GM19035 (cell line): Measurements from ENCODE around the gene PCDHA3.
"Not testable (repeated sequence)": the region's sequence is repeated elsewhere in the genome, so short reads cannot be mapped to it uniquely, and the experiment has no call there.

Experiments used
- ATAC-seq: cut with Tn5 transposase; IDR thresholded peaks from one replicate; pipeline ENCODE4 v1.9.1; 2021; ENCODE audit not compliant: unreplicated experiment

Gene PCDHA3

DNA sequence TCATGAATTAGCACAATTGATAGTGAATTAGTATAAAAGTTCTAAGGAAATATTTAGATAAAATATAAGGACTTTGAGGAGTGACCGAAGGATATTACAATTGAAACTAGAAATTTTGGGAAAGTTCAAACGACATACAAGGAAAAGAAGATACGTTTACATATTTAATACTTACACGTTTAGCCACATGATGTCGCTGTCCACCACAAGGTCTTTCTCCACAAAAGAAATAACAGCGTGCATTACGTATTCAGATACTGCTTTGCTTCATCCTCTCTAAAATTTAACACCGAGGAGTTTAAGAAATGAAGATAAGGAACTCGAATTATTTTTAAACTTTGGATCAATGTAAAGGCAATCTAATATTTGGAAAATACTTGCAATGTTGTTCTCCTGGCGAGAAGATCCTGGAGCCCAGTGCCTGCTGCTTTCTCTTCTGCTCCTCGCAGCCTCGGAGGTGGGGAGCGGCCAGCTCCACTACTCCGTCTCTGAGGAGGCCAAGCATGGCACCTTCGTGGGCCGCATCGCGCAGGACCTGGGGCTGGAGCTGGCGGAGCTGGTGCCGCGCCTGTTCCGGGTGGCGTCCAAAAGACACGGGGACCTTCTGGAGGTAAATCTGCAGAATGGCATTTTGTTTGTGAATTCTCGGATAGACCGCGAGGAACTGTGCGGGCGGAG is at the start of gene PCDHA3:
TSS of gene PCDHA3 (plus strand) at position 242 of the 678 bp plus-strand sequence.
- no peak for ATAC-seq

DNA sequence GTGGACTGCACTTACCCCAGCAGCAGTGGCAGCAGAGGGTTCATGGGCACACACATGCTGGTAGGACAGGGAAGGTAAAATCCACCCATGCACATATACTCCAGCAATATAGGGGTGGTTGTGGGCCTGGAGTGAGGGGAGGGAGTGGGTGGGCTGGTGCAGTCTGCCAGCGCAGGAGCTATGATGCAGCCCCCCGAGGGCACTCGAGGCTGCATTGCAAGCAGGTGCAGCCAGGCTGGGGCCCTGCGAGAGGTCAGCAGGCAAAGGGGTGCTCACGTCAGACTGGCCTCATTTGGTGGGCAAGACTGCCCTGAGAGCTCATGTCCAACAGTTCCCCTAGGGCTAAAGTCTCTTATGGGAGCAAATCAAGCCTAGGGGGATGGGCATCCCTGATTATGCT is 47.3 kb upstream of the PCDHA3 start:
- no peak for ATAC-seq

DNA sequence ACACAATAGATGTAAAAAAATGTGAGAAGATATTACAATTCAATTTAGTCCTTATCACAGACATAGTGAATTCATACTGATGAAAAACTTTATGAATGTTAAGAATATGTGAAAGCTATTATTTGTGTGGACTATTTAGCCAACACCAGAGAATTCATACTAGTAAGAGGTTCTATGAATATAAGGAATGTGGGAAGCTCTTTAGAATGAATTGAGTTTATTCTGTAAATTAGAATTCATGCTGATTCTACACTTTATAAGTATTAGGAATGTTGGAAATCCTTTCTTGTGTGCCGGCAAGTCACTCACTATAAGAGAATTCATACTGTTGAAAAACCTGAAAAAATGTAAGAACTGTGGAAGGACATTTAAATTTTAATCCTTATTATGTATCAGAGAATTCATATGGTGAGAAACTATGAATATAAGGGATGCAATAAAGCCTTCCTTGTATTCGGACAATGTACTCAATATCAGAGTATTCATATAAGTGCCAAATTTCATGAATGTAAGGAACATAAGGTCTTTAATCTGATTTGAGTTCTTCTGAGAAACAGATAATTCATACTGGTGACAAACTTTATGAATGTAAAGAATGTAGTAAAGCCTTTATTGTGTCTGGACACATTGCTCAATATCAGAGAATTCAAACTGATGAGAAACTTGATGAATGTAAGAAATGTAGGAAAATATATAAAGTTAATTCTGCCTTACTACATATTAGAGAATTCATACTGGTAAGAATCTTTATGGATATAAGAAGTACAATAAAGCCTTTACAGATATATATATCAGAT is 36.5 kb upstream of the PCDHA3 start:
- no peak for ATAC-seq

DNA sequence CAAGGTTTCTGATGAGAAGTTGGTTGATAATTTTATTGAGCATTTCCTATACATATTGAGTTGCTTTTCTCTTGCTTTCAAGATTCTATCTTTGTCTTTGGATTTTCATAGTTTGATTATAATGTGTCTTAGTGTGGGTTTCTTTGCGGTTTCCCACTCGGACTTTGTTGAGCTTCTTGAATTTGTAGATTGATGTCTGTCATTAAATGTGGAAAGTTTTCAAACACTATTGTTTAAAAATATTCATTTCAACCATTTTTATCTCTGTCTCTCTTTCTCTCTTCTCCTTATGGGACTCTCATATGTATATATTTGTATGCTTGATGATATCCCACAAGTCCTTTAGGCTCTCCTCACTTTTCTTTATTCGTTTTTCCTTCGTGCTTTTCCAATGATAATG is 33.4 kb upstream of the PCDHA3 start:
- ATAC-seq = no peak

DNA sequence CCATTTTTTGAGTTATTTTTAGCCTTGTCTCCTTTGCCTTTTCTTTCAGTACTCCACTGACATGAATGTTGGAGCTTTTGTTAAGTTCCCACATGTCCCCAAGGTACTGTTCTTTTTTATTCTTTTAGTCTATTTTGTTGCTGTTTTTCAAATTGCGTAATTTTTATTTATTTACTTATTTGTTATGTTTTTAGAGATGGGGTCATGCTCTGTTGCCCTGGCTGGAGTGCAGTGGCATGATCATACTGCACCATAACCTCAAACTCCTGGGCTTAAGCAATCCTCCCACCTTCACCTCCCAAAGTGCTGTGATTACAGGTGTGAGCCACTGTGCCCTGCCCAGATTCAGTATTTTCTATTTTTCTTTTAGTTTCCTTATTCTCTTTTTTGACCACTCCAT is 20.3 kb upstream of the PCDHA3 start:
- ATAC-seq = no peak

DNA sequence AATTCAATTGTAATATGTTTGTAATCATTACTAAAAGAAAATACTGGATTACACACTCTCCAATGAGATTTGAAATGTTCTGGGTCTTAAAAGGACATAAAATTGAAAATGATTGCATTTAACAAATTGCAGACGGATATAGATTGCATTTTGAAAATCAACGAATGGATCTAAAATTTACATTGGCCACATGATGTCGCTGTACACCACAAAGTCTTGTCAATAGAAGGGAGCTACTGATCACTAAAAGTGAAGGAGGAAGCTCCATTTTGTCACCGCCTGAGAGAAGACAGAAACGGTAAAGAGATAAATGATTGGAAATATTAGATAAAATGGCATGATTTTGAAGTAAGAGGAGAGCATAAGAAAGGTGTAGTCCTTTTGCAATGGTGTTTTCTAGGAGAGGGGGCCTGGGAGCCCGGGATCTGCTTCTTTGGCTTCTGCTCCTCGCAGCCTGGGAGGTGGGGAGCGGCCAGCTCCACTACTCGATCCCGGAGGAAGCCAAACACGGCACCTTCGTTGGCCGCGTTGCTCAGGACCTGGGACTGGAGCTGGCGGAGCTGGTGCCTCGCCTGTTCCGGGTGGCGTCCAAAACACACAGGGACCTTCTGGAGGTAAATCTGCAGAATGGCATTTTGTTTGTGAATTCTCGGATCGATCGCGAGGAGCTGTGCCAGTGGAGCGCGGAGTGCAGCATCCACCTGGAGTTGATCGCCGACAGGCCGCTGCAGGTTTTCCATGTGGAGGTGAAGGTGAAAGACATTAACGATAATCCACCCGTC is 14.8 kb upstream of the PCDHA3 start, which contains the start of gene PCDHA1:
TSS of gene PCDHA1 (plus strand) at position 236 of the 782 bp plus-strand sequence.
- no peak for ATAC-seq

DNA sequence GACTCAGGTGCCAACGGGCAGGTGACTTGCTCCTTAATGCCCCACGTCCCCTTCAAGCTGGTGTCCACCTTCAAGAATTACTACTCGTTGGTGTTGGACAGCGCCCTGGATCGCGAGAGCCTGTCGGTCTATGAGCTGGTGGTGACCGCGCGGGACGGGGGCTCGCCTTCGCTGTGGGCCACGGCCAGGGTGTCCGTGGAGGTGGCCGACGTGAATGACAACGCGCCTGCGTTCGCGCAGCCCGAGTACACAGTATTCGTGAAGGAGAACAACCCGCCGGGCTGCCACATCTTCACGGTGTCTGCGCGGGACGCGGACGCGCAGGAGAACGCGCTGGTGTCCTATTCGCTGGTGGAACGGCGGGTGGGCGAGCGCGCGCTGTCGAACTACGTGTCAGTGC is 13.4 kb upstream of the PCDHA3 start:
- ATAC-seq = not testable (repeated sequence)

DNA sequence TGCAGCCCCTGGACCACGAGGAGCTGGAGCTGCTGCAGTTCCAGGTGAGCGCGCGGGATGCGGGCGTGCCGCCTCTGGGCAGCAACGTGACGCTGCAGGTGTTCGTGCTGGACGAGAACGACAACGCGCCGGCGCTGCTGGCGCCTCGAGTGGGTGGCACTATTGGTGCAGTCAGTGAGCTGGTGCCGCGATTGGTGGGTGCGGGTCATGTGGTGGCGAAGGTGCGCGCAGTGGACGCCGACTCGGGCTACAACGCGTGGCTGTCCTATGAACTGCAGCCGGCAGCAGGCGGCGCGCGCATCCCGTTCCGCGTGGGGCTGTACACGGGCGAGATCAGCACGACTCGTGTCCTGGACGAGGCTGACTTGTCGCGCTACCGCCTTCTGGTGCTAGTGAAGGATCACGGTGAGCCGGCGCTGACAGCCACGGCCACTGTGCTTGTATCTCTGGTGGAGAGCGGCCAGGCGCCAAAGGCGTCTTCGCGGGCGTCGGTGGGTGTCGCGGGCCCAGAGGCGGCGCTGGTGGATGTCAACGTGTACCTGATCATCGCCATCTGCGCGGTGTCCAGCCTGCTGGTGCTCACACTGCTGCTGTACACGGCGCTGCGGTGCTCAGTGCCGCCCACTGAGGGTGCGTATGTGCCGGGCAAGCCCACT is 12.9 kb upstream of the PCDHA3 start:
- ATAC-seq = not testable (repeated sequence)

DNA sequence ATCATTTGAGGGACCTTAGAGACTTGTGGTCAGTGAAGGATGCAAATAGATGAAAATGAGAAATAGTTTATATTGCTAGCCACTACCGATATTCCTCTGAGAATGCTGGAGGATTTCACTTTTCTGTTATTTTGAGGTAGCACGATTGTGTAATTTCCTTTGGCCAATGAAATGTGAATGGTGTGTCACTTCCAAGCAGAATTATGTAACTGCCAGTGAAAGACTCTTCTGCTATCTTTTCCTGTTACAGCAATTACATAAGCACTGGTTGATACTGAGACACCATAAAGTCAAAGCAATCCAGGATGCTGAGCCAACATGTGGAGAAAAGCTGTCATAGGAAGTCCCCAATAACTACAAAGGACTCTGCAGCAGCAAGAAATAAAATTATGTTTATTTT is 9.8 kb upstream of the PCDHA3 start:
- no peak for ATAC-seq

DNA sequence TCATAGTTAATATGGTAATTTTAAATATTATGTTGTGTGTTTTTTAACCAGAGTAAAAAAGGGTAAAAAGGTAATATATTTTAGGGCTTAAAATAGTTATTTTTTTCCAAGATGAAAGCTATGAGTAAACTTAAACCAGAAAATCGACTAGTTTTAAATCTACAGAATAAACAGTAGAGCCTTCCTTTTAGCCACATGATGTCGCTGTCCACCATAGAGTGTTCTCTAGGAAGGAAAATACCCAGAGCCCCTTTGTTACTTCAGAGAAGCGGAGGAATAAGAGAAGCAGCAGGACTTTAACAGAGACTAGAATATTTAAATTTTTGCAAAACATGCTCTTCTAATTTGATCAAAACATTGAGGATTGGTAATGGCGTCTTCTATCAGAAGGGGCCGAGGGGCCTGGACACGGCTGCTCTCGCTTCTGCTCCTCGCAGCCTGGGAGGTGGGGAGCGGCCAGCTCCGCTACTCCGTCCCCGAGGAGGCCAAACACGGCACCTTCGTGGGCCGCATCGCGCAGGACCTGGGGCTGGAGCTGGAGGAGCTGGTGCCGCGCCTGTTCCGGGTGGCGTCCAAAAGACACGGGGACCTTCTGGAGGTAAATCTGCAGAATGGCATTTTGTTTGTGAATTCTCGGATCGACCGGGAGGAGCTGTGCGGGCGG is 6.1 kb upstream of the PCDHA3 start, which contains the start of gene PCDHA2:
TSS of gene PCDHA2 (plus strand) at position 258 of the 664 bp plus-strand sequence.
- no peak for ATAC-seq

DNA sequence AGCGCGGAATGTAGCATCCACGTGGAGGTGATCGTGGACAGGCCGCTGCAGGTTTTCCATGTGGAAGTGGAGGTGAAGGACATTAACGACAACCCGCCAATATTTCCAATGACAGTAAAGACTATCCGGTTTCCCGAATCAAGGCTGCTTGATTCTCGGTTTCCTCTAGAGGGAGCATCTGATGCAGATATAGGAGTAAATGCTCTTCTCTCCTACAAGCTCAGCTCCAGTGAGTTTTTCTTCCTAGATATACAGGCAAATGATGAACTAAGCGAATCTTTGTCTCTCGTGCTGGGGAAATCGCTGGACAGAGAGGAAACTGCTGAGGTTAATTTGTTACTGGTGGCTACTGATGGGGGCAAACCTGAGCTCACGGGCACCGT is 5.6 kb upstream of the PCDHA3 start:
- no peak for ATAC-seq

DNA sequence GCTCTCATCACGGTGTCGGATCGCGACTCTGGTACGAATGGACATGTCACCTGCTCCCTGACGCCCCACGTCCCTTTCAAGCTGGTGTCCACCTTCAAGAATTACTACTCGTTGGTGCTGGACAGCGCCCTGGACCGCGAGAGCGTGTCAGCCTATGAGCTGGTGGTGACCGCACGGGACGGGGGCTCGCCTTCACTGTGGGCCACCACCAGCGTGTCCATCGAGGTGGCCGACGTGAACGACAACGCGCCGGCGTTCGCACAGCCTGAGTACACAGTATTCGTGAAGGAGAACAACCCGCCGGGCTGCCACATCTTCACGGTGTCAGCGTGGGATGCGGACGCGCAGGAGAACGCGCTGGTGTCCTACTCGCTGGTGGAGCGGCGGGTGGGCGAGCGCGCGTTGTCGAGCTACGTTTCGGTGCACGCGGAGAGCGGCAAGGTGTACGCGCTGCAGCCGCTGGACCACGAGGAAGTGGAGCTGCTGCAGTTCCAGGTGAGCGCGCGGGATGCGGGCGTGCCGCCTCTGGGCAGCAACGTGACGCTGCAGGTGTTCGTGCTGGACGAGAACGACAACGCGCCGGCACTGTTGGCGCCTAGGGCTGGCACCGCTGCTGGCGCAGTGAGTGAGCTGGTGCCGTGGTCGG is 4.7 kb upstream of the PCDHA3 start:
- ATAC-seq = not testable (repeated sequence)

DNA sequence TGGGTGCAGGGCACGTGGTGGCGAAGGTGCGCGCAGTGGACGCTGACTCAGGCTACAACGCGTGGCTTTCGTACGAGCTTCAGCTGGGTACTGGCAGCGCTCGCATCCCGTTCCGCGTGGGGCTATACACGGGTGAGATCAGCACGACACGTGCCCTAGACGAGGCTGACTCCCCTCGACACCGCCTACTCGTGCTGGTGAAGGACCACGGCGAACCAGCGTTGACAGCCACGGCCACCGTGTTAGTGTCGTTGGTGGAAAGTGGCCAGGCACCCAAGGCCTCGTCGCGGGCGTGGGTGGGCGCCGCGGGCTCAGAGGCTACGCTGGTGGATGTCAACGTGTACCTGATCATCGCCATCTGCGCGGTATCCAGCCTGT is 4.2 kb upstream of the PCDHA3 start:
- ATAC-seq = no peak

DNA sequence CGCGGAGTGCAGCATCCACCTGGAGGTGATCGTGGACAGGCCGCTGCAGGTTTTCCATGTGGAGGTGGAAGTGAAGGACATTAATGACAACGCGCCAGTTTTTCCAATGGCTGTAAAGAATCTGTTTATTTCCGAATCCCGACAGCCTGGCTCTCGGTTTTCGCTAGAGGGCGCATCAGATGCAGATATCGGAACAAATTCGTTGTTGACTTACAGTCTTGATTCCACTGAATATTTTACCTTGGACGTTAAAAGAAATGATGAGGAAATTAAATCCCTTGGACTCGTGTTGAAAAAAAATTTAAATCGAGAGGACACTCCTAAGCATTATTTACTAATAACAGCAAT is 611 bp downstream of the PCDHA3 start:
- ATAC-seq = no peak

DNA sequence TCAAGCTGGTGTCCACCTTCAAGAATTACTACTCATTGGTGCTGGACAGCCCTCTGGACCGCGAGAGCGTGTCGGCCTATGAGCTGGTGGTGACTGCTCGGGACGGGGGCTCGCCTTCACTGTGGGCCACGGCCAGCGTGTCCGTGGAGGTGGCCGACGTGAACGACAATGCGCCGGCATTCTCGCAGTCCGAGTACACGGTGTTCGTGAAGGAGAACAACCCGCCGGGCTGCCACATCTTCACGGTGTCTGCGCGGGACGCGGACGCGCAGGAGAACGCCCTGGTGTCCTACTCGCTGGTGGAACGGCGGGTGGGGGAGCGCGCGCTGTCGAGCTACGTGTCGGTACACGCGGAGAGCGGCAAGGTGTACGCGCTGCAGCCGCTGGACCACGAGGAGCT is 1.5 kb downstream of the PCDHA3 start:
- ATAC-seq = not testable (repeated sequence)

DNA sequence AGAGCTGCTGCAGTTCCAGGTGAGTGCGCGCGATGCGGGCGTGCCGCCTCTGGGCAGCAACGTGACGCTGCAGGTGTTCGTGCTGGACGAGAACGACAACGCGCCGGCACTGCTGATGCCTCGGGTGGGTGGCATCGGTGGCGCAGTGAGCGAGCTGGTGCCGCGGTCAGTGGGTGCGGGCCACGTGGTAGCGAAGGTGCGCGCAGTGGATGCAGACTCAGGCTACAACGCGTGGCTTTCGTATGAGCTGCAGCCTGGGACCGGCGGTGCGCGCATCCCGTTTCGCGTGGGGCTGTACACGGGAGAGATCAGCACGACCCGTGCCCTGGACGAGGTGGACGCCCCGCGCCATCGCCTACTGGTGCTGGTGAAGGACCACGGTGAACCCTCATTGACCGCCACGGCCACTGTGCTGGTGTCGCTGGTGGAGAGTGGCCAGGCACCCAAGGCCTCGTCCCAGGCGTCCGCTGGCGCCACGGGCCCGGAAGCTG is 2.0 kb downstream of the PCDHA3 start:
- ATAC-seq = no peak

DNA sequence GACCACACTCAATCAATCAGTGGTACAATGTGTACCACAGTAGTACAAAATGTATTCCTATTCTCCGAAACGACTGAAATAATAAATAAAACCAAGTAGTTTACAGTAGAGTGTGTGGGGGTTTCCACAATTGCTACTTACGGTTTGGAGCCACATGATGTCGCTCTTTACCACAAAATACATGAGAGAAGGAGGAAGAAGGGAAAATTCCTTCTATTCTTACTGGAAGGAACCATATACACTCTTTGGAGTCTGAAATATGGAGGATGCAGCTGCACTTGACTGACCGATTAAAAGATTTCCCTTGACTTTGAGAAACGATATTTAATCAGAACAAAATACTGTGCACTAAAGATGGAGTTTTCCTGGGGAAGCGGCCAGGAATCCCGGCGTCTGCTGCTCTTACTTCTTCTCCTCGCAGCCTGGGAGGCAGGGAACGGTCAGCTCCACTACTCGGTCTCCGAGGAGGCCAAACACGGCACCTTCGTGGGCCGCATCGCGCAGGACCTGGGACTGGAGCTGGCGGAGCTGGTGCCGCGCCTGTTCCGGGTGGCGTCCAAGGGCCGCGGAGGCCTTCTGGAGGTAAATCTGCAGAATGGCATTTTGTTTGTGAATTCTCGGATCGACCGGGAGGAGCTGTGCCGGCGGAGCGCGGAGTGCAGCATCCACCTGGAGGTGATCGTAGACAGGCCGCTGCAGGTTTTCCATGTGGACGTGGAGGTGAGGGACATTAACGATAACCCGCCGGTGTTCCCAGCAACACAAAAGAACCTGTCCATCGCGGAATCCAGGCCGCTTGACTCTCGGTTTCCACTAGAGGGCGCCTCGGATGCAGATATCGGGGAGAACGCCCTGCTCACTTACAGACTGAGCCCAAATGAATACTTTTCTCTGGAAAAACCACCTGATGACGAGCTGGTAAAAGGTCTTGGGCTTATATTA is 6.2 kb downstream of the PCDHA3 start, which contains the start of gene PCDHA4:
TSS of gene PCDHA4 (plus strand) at position 235 of the 942 bp plus-strand sequence.
- ATAC-seq = no peak

DNA sequence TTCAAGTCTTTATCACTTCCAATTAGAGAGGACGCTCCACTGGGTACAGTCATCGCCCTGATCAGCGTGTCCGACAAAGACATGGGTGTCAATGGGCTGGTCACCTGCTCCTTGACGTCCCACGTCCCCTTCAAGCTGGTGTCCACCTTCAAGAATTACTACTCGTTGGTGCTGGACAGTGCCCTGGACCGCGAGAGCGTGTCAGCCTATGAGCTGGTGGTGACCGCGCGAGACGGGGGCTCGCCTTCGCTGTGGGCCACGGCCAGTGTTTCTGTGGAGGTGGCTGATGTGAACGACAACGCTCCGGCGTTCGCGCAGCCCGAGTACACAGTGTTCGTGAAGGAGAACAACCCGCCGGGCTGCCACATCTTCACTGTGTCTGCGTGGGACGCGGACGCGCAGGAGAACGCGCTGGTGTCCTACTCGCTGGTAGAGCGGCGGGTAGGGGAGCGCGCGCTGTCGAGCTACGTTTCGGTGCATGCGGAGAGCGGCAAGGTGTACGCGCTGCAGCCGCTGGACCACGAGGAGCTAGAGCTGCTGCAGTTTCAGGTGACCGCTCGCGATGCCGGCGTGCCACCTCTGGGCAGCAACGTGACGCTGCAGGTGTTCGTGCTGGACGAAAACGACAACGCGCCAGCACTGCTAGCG is 7.5 kb downstream of the PCDHA3 start:
- not testable (repeated sequence) for ATAC-seq
